ENCODE measurements around the gene VMO1.

GRCh38 chr17:4742629-4743028 is 43.5 kb downstream of the VMO1 start:
- no peak for TF ChIP-seq CTCF (IDR thresholded peaks at IDR 0.05)
- no peak for TF ChIP-seq POLR2A (IDR thresholded peaks at IDR 0.05)
